ACC112 (cell line): ENCODE results near the gene HSCB.
A peak's percentile ranks its signal among the peaks of the same experiment; 100 is the strongest.
"Not testable (repeated sequence)": the region's sequence is repeated elsewhere in the genome, so short reads cannot be mapped to it uniquely, and the experiment has no call there.

Experiments used
- H2AFZ ChIP-seq: fragments of 200-600 bp; sonication (generic); one replicate; pipeline ENCODE4 v1.6.0; 2017; ENCODE audit warnings: antibody characterized with exemption, low read length; ENCODE audit not compliant: unreplicated experiment
- H3K27ac ChIP-seq: fragments of 200-600 bp; sonication (generic); 2 replicates; pipeline ENCODE4 v1.5.1; 2014; ENCODE audit warnings: low read depth, mild to moderate bottlenecking, antibody characterized with exemption, low read length, moderate library complexity
- H3K27me3 ChIP-seq: fragments of 200-600 bp; sonication (generic); 2 replicates; pipeline ENCODE4 v1.6.1; 2014; ENCODE audit warnings: mild to moderate bottlenecking, antibody characterized with exemption, low read length, moderate library complexity, mixed read lengths; ENCODE audit not compliant: insufficient read depth
- H3K36me3 ChIP-seq: fragments of 200-600 bp; sonication (generic); 2 replicates; pipeline ENCODE4 v1.6.1; 2016; ENCODE audit warnings: mild to moderate bottlenecking, antibody characterized with exemption, low read length, moderate library complexity, mixed read lengths; ENCODE audit not compliant: insufficient read depth
- H3K4me1 ChIP-seq: fragments of 200-600 bp; sonication (generic); one replicate; pipeline ENCODE4 v1.6.1; 2016; ENCODE audit warnings: low read length, mixed read lengths; ENCODE audit not compliant: insufficient read depth, unreplicated experiment, control insufficient read depth
- H3K4me3 ChIP-seq: fragments of 200-600 bp; sonication (generic); 2 replicates; pipeline ENCODE4 v1.5.1; 2014; ENCODE audit warnings: mild to moderate bottlenecking, low read depth, low read length
- H3K79me2 ChIP-seq: fragments of 200-600 bp; sonication (generic); one replicate; pipeline ENCODE4 v1.6.0; 2016; ENCODE audit warnings: low read length; ENCODE audit not compliant: control insufficient read depth, unreplicated experiment, insufficient read depth

The HSCB gene

GRCh38 chr22:28738876-28739275 is 3.0 kb upstream of the HSCB start:
- H3K36me3 ChIP-seq, H3K4me3 ChIP-seq, H3K4me1 ChIP-seq, H3K27ac ChIP-seq, H2AFZ ChIP-seq, H3K27me3 ChIP-seq: not testable (repeated sequence)
- H3K79me2 ChIP-seq: peaks cover 28% of the 10 kb centered on the region

- Histone ChIP-seq H3K27ac (peak overlapping the region; percentile 57), H3K4me1 (peaks cover 7% of the 10 kb centered on the region), H3K4me3 (peak overlapping the region; percentile 94), H2AFZ (peak overlapping the region; percentile 74), H3K27me3 (no peaks in the 10 kb centered on the region), H3K36me3 (no peaks in the 10 kb centered on the region), H3K79me2 (peaks cover 29% of the 10 kb centered on the region)
These were observed 547 bp upstream of the HSCB start for GRCh38 chr22:28741200-28741784.

GRCh38 chr22:28742562-28742962 is 723 bp downstream of the HSCB start:
- Histone ChIP-seq H3K27ac (peak overlapping the region; percentile 29), H3K36me3 (no peaks in the 10 kb centered on the region), H3K4me1 (peaks cover 7% of the 10 kb centered on the region), H3K79me2 (peaks cover 24% of the 10 kb centered on the region), H3K27me3 (no peaks in the 10 kb centered on the region), H2AFZ (peak overlapping the region; percentile 8), H3K4me3 (peak overlapping the region; percentile 94)

- Histone ChIP-seq H3K27me3 (no peaks in the 10 kb centered on the region), H3K4me1 (peaks cover 2% of the 10 kb centered on the region), H2AFZ (no peak overlapping the region), H3K4me3 (peak overlapping the region; percentile 94; the same call in 1 of the 2 replicates), H3K79me2 (peaks cover 20% of the 10 kb centered on the region), H3K27ac (no peak overlapping the region), H3K36me3 (no peaks in the 10 kb centered on the region)
These were observed 2.0 kb downstream of the HSCB start for GRCh38 chr22:28743852-28744251.

- peak overlapping the region; percentile 58 for H3K4me3 ChIP-seq
- H3K79me2 ChIP-seq: no peaks in the 10 kb centered on the region
- 0 out of 2 replicates have a peak, but pooled peaks cover 3% of the 10 kb centered on the region for H3K36me3 ChIP-seq
- no peaks in the 10 kb centered on the region for H3K27me3 ChIP-seq
- peak overlapping the region; percentile 42 for H2AFZ ChIP-seq
- peak overlapping the region; percentile 88 for H3K27ac ChIP-seq
- H3K4me1 ChIP-seq: peaks cover 11% of the 10 kb centered on the region
These were observed 8.6 kb downstream of the HSCB start for GRCh38 chr22:28750471-28750881.

- H3K27me3 ChIP-seq, H2AFZ ChIP-seq, H3K79me2 ChIP-seq, H3K36me3 ChIP-seq, H3K27ac ChIP-seq, H3K4me3 ChIP-seq: not testable (repeated sequence)
- H3K4me1 ChIP-seq: peaks cover 11% of the 10 kb centered on the region
These were observed 12.7 kb downstream of the HSCB start for GRCh38 chr22:28754512-28754911.

GRCh38 chr22:28759861-28760560 is 18.2 kb downstream of the HSCB start:
- no peaks in the 10 kb centered on the region for H3K36me3 ChIP-seq
- no peak overlapping the region for H3K4me3 ChIP-seq
- no peaks in the 10 kb centered on the region for H3K79me2 ChIP-seq
- H3K27me3 ChIP-seq: no peaks in the 10 kb centered on the region
- H2AFZ ChIP-seq: no peak overlapping the region
- no peak overlapping the region for H3K27ac ChIP-seq
- H3K4me1 ChIP-seq: no peaks in the 10 kb centered on the region

GRCh38 chr22:28761449-28761755 is 19.6 kb downstream of the HSCB start:
- Histone ChIP-seq H2AFZ (no peak overlapping the region), H3K36me3 (no peaks in the 10 kb centered on the region), H3K4me1 (no peaks in the 10 kb centered on the region), H3K79me2 (no peaks in the 10 kb centered on the region), H3K27me3 (no peaks in the 10 kb centered on the region), H3K4me3 (no peak overlapping the region), H3K27ac (no peak overlapping the region)

GRCh38 chr22:28762000-28762399 is 20.2 kb downstream of the HSCB start:
- H3K4me3 ChIP-seq, H3K79me2 ChIP-seq, H2AFZ ChIP-seq, H3K36me3 ChIP-seq, H3K27me3 ChIP-seq, H3K27ac ChIP-seq, H3K4me1 ChIP-seq: not testable (repeated sequence)

GRCh38 chr22:28766628-28767027 is 24.8 kb downstream of the HSCB start:
- H3K79me2 ChIP-seq: no peaks in the 10 kb centered on the region
- no peak overlapping the region for H2AFZ ChIP-seq
- no peak overlapping the region for H3K4me3 ChIP-seq
- H3K27me3 ChIP-seq: no peaks in the 10 kb centered on the region
- no peaks in the 10 kb centered on the region for H3K4me1 ChIP-seq
- no peak overlapping the region for H3K27ac ChIP-seq
- no peaks in the 10 kb centered on the region for H3K36me3 ChIP-seq

- H3K36me3 ChIP-seq: no peaks in the 10 kb centered on the region
- no peak overlapping the region for H2AFZ ChIP-seq
- no peak overlapping the region for H3K4me3 ChIP-seq
- H3K79me2 ChIP-seq: peaks cover 8% of the 10 kb centered on the region
- H3K27me3 ChIP-seq: no peaks in the 10 kb centered on the region
- H3K4me1 ChIP-seq: no peaks in the 10 kb centered on the region
- H3K27ac ChIP-seq: no peak overlapping the region
These were observed 27.0 kb downstream of the HSCB start for GRCh38 chr22:28768701-28769393.
